Osteoblast (primary cell): ENCODE data around the gene MALT1. TPM values are rescaled to one million over a fixed set of nuclear protein-coding genes. Genes with fewer than 3 reads are reported as not detected.

ENCODE experiments used
- DNase-seq: peaks from one replicate; pipeline ENCODE4 v3.0.0; 2011; ENCODE audit warnings: low spot score, mixed read lengths; ENCODE audit not compliant: insufficient read length; ENCODE audit errors: missing footprints
- H2AFZ ChIP-seq: 2 replicates; pipeline ENCODE4 v1.6.0; 2011; ENCODE audit warnings: mild to moderate bottlenecking, low read length
- H3K27ac ChIP-seq: 2 replicates; pipeline ENCODE4 v1.5.1; 2011; ENCODE audit warnings: mild to moderate bottlenecking, low read depth, low read length, moderate library complexity
- H3K27me3 ChIP-seq: 2 replicates; pipeline ENCODE4 v1.6.0; 2012; ENCODE audit warnings: mild to moderate bottlenecking, control low read depth, inconsistent platforms, low read length, moderate library complexity; ENCODE audit not compliant: insufficient read depth
- H3K36me3 ChIP-seq: 2 replicates; pipeline ENCODE4 v1.5.1; 2011; ENCODE audit warnings: mild to moderate bottlenecking, low read length, control low read depth, moderate library complexity; ENCODE audit not compliant: insufficient read depth
- H3K4me1 ChIP-seq: 2 replicates; pipeline ENCODE4 v1.5.1; 2011; ENCODE audit warnings: mild to moderate bottlenecking, low read length, control low read depth, moderate library complexity; ENCODE audit not compliant: insufficient read depth
- H3K4me2 ChIP-seq: 2 replicates; pipeline ENCODE4 v1.6.0; 2011; ENCODE audit warnings: mild to moderate bottlenecking, low read length; ENCODE audit not compliant: insufficient read depth
- H3K4me3 ChIP-seq: fragments of 200-600 bp; sonication (generic); 3 replicates; pipeline ENCODE4 v1.5.1; 2012; ENCODE audit warnings: mild to moderate bottlenecking, low read length, inconsistent platforms; ENCODE audit not compliant: insufficient read depth
- H3K79me2 ChIP-seq: 2 replicates; pipeline ENCODE4 v1.6.0; 2012; ENCODE audit warnings: mild to moderate bottlenecking, low read length, control low read depth, inconsistent platforms; ENCODE audit not compliant: insufficient read depth
- H3K9me3 ChIP-seq: 2 replicates; pipeline ENCODE4 v1.5.1; 2011; ENCODE audit warnings: low read depth, low read length, control low read depth
- H4K20me1 ChIP-seq: 2 replicates; pipeline ENCODE4 v1.6.0; 2012; ENCODE audit warnings: mild to moderate bottlenecking, low read length, control low read depth; ENCODE audit not compliant: insufficient read depth
- total RNA-seq: library from RNA; depleted of rRNA; stranded (reverse); fragments of >200 nt; gene quantifications from 2 replicates; pipeline ENCODE4 v1.2.3, GENCODE V29; 2012
- TF ChIP-seq, protein P1 (sequence below): IDR thresholded peaks from 2 replicates; pipeline ENCODE4 v1.5.1; 2011; ENCODE audit warnings: mild to moderate bottlenecking, low read depth, low read length, moderate library complexity; ENCODE audit errors: extremely low read depth

Gene MALT1
- total RNA-seq, 1 donor = 55.7 TPM

DNA sequence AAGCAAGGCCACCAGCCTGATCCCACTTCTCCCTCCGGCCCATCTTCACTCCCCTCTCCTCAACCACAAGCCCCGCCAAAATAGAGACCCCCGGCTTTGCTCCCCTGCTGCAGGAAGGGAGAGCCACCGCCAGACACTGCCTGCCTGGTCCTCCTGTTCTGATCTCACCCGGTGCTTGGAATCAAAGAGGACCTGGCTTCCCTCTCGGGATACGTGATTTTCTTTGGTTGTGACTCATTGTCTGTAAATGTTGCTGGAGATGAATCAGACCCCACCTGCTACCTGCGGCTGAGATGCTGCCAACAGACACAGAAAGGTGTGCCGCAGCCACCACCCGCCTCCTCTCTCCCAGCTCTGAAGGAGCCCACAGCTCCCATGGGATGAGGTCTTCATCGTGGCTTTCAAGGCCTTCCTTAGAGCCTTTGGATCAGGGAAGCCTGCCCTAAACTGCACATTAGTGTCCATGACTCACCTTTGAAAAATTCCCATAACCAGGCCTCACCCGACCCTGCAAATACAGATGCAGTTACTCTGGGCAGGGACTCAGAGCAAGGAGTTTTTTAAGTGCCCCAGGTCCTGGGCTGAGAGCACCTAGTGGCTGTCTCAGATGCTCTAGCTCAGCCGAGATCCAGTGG, 114.0 kb downstream of the MALT1 start:
- peak; percentile 95 for DNase-seq
- Histone ChIP-seq H3K4me3 (no peak overlapping the region), H3K27me3 (no peaks in the 10 kb centered on the region), H2AFZ (no peak overlapping the region), H3K4me1 (peaks cover 16% of the 10 kb centered on the region), H3K27ac (peak overlapping the region; percentile 49), H3K9me3 (no peaks in the 10 kb centered on the region), H3K4me2 (peak overlapping the region; percentile 20), H3K36me3 (no peaks in the 10 kb centered on the region), H3K79me2 (no peaks in the 10 kb centered on the region), H4K20me1 (no peaks in the 10 kb centered on the region)
- TF ChIP-seq, protein P1, sequence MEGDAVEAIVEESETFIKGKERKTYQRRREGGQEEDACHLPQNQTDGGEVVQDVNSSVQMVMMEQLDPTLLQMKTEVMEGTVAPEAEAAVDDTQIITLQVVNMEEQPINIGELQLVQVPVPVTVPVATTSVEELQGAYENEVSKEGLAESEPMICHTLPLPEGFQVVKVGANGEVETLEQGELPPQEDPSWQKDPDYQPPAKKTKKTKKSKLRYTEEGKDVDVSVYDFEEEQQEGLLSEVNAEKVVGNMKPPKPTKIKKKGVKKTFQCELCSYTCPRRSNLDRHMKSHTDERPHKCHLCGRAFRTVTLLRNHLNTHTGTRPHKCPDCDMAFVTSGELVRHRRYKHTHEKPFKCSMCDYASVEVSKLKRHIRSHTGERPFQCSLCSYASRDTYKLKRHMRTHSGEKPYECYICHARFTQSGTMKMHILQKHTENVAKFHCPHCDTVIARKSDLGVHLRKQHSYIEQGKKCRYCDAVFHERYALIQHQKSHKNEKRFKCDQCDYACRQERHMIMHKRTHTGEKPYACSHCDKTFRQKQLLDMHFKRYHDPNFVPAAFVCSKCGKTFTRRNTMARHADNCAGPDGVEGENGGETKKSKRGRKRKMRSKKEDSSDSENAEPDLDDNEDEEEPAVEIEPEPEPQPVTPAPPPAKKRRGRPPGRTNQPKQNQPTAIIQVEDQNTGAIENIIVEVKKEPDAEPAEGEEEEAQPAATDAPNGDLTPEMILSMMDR = no peak

DNA sequence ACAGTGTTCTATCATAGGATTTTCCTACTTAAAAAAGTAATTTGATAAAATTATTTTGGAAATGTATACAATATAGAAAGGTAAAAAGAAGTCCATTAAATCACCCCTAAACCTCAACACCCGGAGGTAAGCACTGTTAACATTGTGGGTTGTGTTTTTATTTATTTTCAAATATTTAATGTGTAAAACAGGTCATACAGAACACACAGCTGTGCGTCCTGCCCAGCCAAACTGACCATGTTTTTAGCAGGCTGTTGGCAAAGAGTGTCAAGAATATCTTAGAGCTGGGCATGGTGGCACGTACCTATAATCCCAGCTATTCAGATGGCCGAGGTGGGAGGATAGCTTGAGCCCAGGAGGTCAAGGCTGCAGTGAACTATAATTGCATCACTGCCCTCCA, 114.6 kb downstream of the MALT1 start:
- Histone ChIP-seq H3K4me1 (peaks cover 16% of the 10 kb centered on the region), H3K36me3 (no peaks in the 10 kb centered on the region), H2AFZ (no peak overlapping the region), H3K4me2 (peak overlapping the region; percentile 20), H3K79me2 (no peaks in the 10 kb centered on the region), H3K27me3 (no peaks in the 10 kb centered on the region), H3K9me3 (no peaks in the 10 kb centered on the region), H3K27ac (peak overlapping the region; percentile 7), H4K20me1 (no peaks in the 10 kb centered on the region), H3K4me3 (no peak overlapping the region)
- TF ChIP-seq, protein P1 = no peak
- no peak for DNase-seq

DNA sequence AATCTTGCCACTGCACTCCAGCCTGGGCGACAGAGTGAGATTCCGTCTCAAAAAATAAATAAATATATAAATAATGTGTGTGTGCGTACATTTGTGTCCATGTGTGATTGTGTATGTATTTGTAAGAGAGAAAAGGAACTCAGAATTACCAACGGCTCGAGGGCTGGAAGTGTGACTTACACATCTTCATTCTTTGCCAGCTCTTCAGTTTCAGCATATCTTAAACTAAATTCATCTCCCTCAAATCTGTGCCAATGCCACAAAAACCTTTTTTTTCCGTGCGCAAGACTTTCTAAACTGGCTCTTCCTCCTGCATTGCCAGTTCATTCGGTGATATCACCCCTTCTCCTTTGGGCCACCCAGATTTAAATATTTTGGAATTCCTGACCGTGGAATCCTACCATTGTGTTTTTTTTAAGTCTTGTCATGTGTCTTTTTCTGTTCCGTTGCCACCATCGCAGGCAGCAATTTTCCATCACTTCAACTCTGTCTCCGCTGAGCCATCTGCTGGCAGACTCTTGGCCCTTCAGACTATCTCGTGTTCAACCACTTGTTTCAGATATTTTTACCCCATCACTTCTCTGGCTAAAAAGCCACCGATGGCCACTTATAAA, 116.4 kb downstream of the MALT1 start:
- H3K79me2 ChIP-seq = no peaks in the 10 kb centered on the region
- no peaks in the 10 kb centered on the region for H4K20me1 ChIP-seq
- peak; percentile 23 for DNase-seq
- no peak overlapping the region for H3K4me3 ChIP-seq
- no peaks in the 10 kb centered on the region for H3K27me3 ChIP-seq
- H3K4me1 ChIP-seq = peaks cover 16% of the 10 kb centered on the region
- H3K27ac ChIP-seq = no peak overlapping the region
- no peaks in the 10 kb centered on the region for H3K36me3 ChIP-seq
- H3K4me2 ChIP-seq = no peak overlapping the region
- TF ChIP-seq, protein P1 = no peak
- H3K9me3 ChIP-seq = no peaks in the 10 kb centered on the region
- no peak overlapping the region for H2AFZ ChIP-seq

DNA sequence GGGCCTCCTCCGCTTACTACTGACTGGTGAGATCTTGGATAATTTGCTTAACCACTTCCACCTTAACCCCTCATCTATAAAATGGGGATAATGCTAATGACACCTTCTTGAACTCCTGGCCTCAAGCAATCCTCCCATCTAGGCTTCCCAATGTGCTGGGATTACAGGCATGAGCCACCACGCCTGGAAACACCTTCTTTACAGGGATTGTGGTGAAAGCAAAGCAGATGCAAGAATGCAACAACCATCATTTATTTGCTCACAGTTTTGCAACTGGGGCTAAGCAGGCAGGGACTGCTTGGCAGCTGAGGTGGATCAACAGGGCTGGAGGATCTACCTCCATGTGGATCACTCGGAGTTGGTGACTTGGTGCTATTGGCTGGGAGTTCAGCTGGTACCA, 117.2 kb downstream of the MALT1 start:
- Histone ChIP-seq H2AFZ (no peak overlapping the region), H3K9me3 (no peaks in the 10 kb centered on the region), H3K27ac (no peak overlapping the region), H3K4me3 (no peak overlapping the region), H3K36me3 (no peaks in the 10 kb centered on the region), H3K79me2 (no peaks in the 10 kb centered on the region), H3K4me1 (peaks cover 21% of the 10 kb centered on the region), H3K27me3 (no peaks in the 10 kb centered on the region), H4K20me1 (no peaks in the 10 kb centered on the region), H3K4me2 (no peak overlapping the region)
- TF ChIP-seq, protein P1 = no peak
- no peak for DNase-seq
